ENCODE data around the gene FAM107A.

DNA sequence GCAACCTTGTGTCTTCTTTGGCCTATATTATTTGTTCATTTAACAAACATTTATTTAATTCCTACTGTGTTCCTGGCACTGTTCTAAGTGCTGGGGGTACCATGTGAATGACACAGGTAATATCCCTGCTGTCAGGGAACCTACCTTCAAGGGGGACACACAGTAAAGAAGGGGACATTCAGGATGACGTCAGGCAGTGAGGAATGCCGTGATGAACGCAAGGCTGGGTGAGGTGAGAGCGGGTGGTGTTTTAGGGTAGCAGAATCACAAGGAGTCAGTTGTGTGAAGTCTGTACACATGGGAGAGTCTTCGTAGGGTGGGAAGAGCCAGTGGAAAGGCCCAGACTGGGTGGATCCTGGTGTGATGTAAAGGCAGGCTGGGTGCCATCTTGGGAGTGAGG lies 1.7 kb upstream of the FAM107A start:
- TF ChIP-seq, protein P1, sequence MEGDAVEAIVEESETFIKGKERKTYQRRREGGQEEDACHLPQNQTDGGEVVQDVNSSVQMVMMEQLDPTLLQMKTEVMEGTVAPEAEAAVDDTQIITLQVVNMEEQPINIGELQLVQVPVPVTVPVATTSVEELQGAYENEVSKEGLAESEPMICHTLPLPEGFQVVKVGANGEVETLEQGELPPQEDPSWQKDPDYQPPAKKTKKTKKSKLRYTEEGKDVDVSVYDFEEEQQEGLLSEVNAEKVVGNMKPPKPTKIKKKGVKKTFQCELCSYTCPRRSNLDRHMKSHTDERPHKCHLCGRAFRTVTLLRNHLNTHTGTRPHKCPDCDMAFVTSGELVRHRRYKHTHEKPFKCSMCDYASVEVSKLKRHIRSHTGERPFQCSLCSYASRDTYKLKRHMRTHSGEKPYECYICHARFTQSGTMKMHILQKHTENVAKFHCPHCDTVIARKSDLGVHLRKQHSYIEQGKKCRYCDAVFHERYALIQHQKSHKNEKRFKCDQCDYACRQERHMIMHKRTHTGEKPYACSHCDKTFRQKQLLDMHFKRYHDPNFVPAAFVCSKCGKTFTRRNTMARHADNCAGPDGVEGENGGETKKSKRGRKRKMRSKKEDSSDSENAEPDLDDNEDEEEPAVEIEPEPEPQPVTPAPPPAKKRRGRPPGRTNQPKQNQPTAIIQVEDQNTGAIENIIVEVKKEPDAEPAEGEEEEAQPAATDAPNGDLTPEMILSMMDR (IDR thresholded peaks at IDR 0.05), result no peak
- no peak for TF ChIP-seq POLR2A (IDR thresholded peaks at IDR 0.05; ENCODE audit: low read depth)
- TF ChIP-seq EP300 (IDR thresholded peaks at IDR 0.05), result no peak
- no peak for TF ChIP-seq POLR2AphosphoS5 (IDR thresholded peaks at IDR 0.05)

All from esophagus muscularis mucosa (tissue), 4 donors.